Skeletal muscle tissue (tissue), 4 donors: ENCODE measurements around the gene TSPAN5. TPM values are rescaled to one million over a fixed set of nuclear protein-coding genes. Genes with fewer than 3 reads are reported as not detected.

Source experiments
- H3K27ac ChIP-seq: one replicate; pipeline ENCODE4 v1.7.0; 2013; ENCODE audit warnings: mild to moderate bottlenecking, low read depth, low read length, inconsistent platforms
- H3K27me3 ChIP-seq, 3 donors: one replicate each; pipeline ENCODE4 v1.7.0; 2013; ENCODE audit warnings: low read length in 3 of 3; ENCODE audit not compliant: control insufficient read depth in 3 of 3, insufficient read depth in 3 of 3
- H3K36me3 ChIP-seq, 3 donors: one replicate each; pipeline ENCODE4 v1.7.0; 2013; ENCODE audit warnings: low read length in 3 of 3; ENCODE audit not compliant: control insufficient read depth in 3 of 3, insufficient read depth in 3 of 3
- H3K4me1 ChIP-seq, 3 donors: one replicate each; pipeline ENCODE4 v1.7.0; 2013; ENCODE audit warnings: low read length in 3 of 3, mild to moderate bottlenecking in 3 of 3; ENCODE audit not compliant: control insufficient read depth in 3 of 3, insufficient read depth in 3 of 3
- H3K4me3 ChIP-seq, 3 donors: one replicate each; pipeline ENCODE4 v1.7.0; 2013; ENCODE audit warnings: low read length in 3 of 3
- H3K9ac ChIP-seq, 3 donors: one replicate each; pipeline ENCODE4 v1.7.0; 2013; ENCODE audit warnings: low read length in 3 of 3, mild to moderate bottlenecking in 3 of 3, moderate library complexity in 2 of 3, low read depth in 1 of 3
- H3K9me3 ChIP-seq, 3 donors: one replicate each; pipeline ENCODE4 v1.7.0; 2013; ENCODE audit warnings: low read length in 3 of 3; ENCODE audit not compliant: control insufficient read depth in 3 of 3
- total RNA-seq: library from RNA; depleted of rRNA; stranded (reverse); fragments of >200 nt; gene quantifications from one replicate; pipeline ENCODE4 v1.2.3, GENCODE V29; 2014
- donor health status: Osteomylitis.

Gene TSPAN5
- total RNA-seq, 1 donor from 2014 or later = 11.0 TPM

GRCh38 chr4:98496152-98496845 lies 162.1 kb downstream of the TSPAN5 start:
- H3K9me3 ChIP-seq = no peaks in the 10 kb centered on the region
- no peak overlapping the region for H3K27ac ChIP-seq
- peaks cover 0 to 2% (median 0%) of the 10 kb centered on the region in 3 donors for H3K4me1 ChIP-seq
- H3K27me3 ChIP-seq = peaks cover 0 to 3% (median 0%) of the 10 kb centered on the region in 3 donors
- no peak overlapping the region for H3K4me3 ChIP-seq
- no peaks in the 10 kb centered on the region for H3K36me3 ChIP-seq
- H3K9ac ChIP-seq = no peak overlapping the region

DNA sequence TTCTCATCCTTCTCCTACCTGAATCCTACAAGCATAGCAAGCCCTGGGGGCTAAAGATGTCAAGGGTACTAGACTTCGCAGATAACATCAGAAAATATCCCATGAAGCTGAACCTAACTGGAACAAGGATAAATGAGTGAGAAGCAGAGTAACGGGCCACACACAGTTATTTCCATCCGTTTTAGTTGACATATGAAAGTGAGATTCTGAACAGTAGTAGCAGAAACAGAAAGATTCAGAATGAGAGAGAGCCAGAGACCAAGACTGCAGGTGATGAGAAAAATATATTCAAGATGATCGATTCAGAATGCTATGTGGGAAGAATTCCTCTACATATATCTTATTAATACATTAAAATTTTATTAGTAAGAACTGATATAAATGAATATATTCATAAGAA lies 165.1 kb downstream of the TSPAN5 start:
- no peaks in the 10 kb centered on the region for H3K36me3 ChIP-seq
- H3K9ac ChIP-seq = no peak overlapping the region
- H3K27ac ChIP-seq = no peak overlapping the region
- H3K4me3 ChIP-seq = no peak overlapping the region
- peaks cover 0 to 2% (median 0%) of the 10 kb centered on the region in 3 donors for H3K4me1 ChIP-seq
- H3K27me3 ChIP-seq = peaks cover 0 to 3% (median 0%) of the 10 kb centered on the region in 3 donors
- H3K9me3 ChIP-seq = no peaks in the 10 kb centered on the region

DNA sequence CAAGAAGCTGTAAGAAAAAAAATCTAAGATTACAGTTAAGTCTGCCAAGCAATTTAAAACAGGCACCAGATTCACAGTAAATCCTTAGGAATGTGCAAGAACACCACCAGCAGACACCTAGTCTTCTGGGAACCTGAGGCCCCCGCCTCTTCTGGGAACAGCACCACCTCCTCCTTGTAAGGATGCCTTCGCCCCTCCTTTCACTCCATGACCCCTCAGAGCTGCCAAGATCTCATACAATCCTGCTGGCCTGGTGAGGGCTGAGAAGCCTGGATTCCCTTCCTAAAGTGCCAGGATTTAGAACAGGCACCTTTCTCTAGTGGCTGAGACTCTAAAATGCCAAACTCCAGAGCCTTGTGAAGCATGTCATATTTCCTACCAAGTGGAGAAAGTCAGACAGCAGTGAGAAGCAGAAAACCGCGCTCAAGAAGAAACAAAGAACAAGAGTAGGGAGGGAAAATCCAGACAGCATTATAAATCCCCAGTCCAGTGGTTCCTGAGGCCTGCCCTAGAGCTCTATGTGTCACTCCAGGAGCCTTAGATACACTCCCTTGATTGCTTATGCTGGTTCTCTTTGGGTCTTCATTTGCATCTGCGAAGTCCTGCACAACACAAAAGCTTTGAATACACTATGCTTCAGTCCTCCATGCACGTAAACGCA lies 166.4 kb downstream of the TSPAN5 start:
- Histone ChIP-seq H3K36me3 (no peaks in the 10 kb centered on the region), H3K9ac (no peak overlapping the region), H3K4me3 (no peak overlapping the region), H3K9me3 (no peaks in the 10 kb centered on the region), H3K27ac (no peak overlapping the region), H3K27me3 (peaks cover 0 to 3% (median 0%) of the 10 kb centered on the region in 3 donors), H3K4me1 (peaks cover 0 to 2% (median 0%) of the 10 kb centered on the region in 3 donors)

DNA sequence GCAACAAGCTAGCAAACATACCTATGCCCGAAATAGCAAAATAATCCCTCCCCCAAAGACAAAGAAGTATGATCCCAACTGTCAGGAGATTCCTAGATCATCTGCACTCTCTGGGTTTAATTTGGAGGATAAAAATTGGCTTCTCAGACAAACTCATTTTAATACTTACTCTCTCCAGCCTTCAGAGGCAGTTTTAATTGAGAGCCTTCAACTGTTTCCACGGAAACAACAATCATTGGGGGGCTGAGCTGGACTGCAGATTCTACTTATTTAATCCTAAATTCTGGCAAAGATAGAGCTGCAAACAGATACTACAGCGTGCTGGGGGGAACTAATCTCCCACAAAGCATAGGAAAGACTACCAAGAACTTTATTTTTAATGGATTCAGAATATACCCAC lies 168.2 kb downstream of the TSPAN5 start:
- H3K4me1 ChIP-seq = peaks cover 0 to 2% (median 0%) of the 10 kb centered on the region in 3 donors
- no peaks in the 10 kb centered on the region for H3K9me3 ChIP-seq
- no peaks in the 10 kb centered on the region for H3K36me3 ChIP-seq
- no peak overlapping the region for H3K9ac ChIP-seq
- H3K4me3 ChIP-seq = no peak overlapping the region
- H3K27ac ChIP-seq = no peak overlapping the region
- peaks cover 0 to 3% (median 0%) of the 10 kb centered on the region in 3 donors for H3K27me3 ChIP-seq

DNA sequence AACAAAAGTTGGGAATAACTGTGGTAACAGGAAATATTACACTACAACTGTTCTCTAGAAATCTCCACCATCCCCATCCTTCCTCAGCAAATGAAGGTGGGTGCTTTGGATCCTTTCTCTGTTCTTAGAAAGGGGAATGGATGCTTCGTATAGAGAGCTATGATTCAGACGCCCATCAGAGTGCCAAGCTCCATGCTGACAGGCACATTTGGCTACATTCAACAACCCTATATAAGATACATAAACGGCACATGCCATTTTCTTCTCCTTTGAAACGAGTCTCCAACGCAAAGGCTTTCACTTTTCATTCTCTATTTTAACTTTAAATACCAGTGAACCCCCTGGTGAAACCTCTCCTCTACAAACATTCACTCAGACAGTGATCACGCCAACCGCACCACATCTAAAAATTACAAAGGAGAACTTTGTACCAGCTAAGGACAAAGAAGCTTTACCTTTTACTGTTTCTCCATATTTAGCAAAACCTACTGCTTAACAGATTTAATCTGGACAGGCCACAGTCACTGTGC lies 172.5 kb downstream of the TSPAN5 start:
- Histone ChIP-seq H3K4me3 (no peak overlapping the region), H3K27ac (no peak overlapping the region), H3K9me3 (no peaks in the 10 kb centered on the region), H3K27me3 (no peaks in the 10 kb centered on the region), H3K36me3 (no peaks in the 10 kb centered on the region), H3K9ac (no peak overlapping the region), H3K4me1 (no peaks in the 10 kb centered on the region)

DNA sequence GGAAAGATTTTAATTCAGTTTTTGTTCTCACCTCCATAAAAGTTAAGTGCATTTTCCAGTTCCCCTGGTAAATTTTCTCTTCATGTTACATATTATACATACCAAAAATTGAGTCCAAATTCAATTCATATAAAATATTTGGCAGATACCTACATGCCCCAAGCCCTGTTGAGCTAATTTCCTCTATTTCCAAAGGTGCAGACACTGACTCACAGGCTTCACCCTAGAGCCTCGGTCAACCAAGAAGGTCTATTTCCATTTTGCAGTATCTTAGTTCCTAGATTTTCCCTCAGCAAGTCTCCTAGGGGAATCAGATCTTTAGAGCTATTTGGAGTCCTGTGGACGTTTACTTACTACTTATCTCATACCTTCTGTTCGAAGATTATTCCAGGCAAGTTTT lies 174.4 kb downstream of the TSPAN5 start:
- Histone ChIP-seq H3K27me3 (no peaks in the 10 kb centered on the region), H3K4me3 (no peak overlapping the region), H3K9me3 (no peaks in the 10 kb centered on the region), H3K9ac (no peak overlapping the region), H3K36me3 (no peaks in the 10 kb centered on the region), H3K4me1 (no peaks in the 10 kb centered on the region), H3K27ac (no peak overlapping the region)

DNA sequence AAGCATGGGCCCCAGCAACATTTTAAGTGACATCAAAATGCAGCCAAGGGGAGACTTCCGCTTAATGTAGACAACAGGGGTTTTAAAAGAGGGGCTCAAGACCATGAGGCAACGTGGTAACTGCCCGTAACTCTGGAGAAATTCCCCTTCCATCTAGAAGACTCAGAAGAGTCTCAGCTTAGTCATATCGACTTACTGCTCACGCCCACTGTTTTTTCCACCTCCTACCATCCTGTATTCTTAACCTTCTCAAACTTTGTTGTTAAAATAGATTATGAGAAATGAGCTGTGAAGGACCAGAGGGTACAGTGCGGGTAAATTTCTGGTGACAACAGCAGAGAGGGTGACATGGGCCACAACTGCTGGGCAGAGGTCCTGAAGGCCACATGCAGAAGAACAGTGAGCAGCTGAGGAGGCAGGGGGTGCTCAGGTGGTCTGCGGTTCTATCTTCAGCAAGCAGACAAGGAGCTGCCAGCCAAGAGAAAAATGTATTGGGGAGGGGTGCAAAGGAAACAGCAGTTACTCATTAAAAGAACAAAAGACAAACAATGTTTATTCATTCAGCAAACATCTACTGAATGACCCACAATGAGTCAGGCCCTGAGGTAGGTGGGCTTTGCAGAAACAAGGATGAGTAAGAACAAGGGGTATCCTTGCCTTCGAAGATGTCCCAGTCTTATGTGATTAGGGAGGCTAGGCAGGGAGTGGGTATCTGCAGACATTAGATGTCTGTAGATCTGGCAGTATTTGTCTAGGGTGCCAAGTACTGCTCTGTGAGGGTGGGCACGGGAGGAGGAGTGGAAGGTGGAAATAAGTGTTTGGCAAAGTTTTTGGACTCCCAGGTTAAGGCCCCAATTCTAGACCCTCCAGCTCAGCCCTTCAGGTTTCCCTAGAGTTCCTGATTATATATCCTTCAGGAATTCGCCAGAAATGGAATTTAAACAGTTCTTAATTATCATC lies 175.3 kb downstream of the TSPAN5 start:
- H3K27me3 ChIP-seq = no peaks in the 10 kb centered on the region
- no peaks in the 10 kb centered on the region for H3K9me3 ChIP-seq
- H3K9ac ChIP-seq = no peak overlapping the region
- H3K36me3 ChIP-seq = no peaks in the 10 kb centered on the region
- peaks cover 0 to 2% (median 0%) of the 10 kb centered on the region in 3 donors for H3K4me1 ChIP-seq
- H3K4me3 ChIP-seq = no peak overlapping the region
- no peak overlapping the region for H3K27ac ChIP-seq

GRCh38 chr4:98482503-98482846 lies 175.9 kb downstream of the TSPAN5 start:
- H3K27ac ChIP-seq = no peak overlapping the region
- H3K36me3 ChIP-seq = no peaks in the 10 kb centered on the region
- H3K4me1 ChIP-seq = peaks cover 0 to 2% (median 0%) of the 10 kb centered on the region in 3 donors
- H3K4me3 ChIP-seq = no peak overlapping the region
- no peaks in the 10 kb centered on the region for H3K27me3 ChIP-seq
- H3K9me3 ChIP-seq = no peaks in the 10 kb centered on the region
- no peak overlapping the region for H3K9ac ChIP-seq

DNA sequence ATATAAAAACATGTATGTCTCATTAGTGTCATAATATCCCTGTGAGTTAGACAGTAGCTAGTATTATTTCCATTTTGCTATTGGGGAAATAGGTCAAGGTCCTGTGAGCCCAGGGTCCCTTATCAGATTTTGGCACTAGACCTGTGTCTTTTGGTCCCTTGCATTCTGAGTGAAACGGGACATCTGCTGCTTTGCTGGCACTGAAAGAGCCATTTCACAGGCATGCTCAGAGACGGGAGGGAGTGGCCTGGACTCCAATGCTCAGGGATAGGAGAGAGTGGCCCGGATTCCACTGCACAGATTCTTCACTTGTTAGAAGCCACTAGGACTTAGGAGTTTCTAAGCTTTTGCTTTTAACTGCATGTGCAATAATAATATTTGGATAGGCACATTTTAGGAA lies 177.2 kb downstream of the TSPAN5 start:
- Histone ChIP-seq H3K9ac (no peak overlapping the region), H3K36me3 (no peaks in the 10 kb centered on the region), H3K4me1 (peaks cover 0 to 2% (median 0%) of the 10 kb centered on the region in 3 donors), H3K27ac (no peak overlapping the region), H3K9me3 (no peaks in the 10 kb centered on the region), H3K4me3 (no peak overlapping the region), H3K27me3 (no peaks in the 10 kb centered on the region)
